Adrenal gland (tissue), 5 donors: Measurements from ENCODE around the gene PRRT1B.

Experiments used
- POLR2A ChIP-seq, 2 donors: fragments of 450-650 bp; IDR thresholded peaks; one replicate each; pipeline ENCODE4 v1.6.1; 2017; ENCODE audit warnings: antibody characterized with exemption in 2 of 2, mild to moderate bottlenecking in 2 of 2, moderate library complexity in 1 of 2
- TF ChIP-seq, protein P1 (sequence below), 6 experiments: fragments of 450-650 bp in 4 of 6; fragments of 200-600 bp in 2 of 6; sonication (generic) in 1 of 6; IDR thresholded peaks; 1 replicate in 5 of 6; 2 replicates in 1 of 6; pipeline versions ENCODE4 v1.5.1 to v1.8.0; 2016 to 2021; ENCODE audit warnings: antibody characterized with exemption in 6 of 6, mild to moderate bottlenecking in 2 of 6, moderate library complexity in 1 of 6
- donor health status: DM: no; HTN: no; CAD: no.

DNA sequence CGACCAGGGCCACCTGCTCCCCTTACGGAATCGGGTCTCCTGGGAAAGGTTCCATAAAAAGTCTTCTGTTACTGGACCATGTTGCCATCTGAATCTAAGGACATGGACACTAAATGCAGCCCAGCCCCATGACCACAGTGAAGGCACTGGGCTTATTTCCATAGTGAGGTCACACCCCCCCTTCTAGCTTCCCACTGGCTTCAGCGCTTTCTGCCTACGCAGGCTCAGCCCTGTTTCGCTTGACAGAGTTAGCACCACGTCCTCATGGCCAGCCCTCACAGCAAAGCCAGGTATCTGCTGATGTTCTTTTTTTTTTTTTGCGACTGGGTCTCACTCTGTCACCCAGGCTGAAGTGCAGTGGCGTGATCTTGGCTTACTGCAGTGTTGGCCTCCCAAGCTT, 28.4 kb upstream of the PRRT1B start:
- no peak for TF ChIP-seq POLR2A (IDR thresholded peaks at IDR 0.05)
- TF ChIP-seq, protein P1, sequence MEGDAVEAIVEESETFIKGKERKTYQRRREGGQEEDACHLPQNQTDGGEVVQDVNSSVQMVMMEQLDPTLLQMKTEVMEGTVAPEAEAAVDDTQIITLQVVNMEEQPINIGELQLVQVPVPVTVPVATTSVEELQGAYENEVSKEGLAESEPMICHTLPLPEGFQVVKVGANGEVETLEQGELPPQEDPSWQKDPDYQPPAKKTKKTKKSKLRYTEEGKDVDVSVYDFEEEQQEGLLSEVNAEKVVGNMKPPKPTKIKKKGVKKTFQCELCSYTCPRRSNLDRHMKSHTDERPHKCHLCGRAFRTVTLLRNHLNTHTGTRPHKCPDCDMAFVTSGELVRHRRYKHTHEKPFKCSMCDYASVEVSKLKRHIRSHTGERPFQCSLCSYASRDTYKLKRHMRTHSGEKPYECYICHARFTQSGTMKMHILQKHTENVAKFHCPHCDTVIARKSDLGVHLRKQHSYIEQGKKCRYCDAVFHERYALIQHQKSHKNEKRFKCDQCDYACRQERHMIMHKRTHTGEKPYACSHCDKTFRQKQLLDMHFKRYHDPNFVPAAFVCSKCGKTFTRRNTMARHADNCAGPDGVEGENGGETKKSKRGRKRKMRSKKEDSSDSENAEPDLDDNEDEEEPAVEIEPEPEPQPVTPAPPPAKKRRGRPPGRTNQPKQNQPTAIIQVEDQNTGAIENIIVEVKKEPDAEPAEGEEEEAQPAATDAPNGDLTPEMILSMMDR (IDR thresholded peaks at IDR 0.05) = no peak
